GM19452 (cell line): Measurements from ENCODE around the gene KRT3.

ENCODE experiments used
- ATAC-seq: cut with Tn5 transposase; IDR thresholded peaks from one replicate; pipeline ENCODE4 v1.9.1; 2021; ENCODE audit not compliant: unreplicated experiment

KRT3 gene

DNA sequence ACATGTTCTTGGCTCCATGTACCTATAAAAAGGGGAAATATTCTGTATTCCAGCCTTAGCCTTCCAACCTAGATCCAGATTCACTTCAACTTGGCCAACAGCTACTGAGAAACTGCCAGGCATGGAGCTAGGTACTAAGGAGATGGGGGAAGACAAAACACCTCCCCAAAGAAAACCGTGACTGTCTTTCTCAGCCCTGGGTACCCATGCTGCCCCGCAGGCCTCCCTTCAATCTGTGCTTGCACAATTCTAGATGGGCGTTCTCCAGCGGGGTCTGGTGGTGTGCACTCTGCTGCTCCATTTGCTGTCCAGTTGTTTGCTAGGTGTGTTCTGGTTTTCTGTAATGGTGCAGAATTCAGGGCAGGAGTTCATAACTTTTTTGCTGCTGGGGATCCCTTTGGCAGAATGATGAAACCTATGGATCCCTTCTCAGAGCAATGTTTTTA is 18.8 kb upstream of the KRT3 start:
- no peak for ATAC-seq

DNA sequence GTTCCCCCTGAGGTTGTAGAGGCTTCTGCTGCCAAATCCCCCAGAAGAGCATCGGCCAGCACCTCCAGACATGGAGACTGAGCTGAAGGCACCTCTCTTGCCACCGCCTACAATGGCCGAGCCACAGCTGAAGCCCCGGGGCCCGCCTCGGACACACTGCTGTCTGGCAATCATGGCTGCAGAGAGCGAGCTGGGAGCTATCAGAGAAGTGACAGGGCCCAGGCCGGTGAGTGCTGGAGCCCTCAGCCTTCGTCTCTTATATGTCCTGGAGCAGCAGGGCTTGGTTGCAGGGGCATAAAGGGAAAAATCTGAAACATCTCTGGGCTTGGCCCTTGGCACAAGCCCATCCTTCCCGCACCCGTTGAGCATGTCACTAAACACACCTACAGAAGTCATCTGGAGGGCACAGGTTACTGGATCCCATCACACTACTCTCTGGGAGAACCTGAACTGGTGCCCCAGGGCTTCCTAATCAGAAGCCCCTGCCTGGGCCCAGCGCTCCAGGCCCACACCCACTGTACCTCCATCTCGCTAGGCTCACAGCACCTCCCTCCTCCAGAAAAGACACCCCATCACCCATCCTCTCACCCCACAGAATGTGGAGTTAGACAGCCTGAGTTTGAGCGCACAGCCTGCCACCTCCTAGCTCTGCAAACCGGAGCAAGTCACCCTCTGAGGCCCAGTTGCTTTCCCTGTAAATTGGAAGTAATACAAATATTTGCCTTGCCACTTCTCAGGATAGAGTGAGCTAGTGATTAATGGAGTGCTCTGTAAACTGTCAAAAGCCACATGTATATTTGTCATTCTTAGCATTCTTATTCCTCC is 18.2 kb upstream of the KRT3 start, which contains the start of gene KRT4:
KRT4 (minus strand) TSS at position 232 of the 825 bp plus-strand sequence; CDS start at position 174, 58 bp downstream.
- no peak for ATAC-seq

DNA sequence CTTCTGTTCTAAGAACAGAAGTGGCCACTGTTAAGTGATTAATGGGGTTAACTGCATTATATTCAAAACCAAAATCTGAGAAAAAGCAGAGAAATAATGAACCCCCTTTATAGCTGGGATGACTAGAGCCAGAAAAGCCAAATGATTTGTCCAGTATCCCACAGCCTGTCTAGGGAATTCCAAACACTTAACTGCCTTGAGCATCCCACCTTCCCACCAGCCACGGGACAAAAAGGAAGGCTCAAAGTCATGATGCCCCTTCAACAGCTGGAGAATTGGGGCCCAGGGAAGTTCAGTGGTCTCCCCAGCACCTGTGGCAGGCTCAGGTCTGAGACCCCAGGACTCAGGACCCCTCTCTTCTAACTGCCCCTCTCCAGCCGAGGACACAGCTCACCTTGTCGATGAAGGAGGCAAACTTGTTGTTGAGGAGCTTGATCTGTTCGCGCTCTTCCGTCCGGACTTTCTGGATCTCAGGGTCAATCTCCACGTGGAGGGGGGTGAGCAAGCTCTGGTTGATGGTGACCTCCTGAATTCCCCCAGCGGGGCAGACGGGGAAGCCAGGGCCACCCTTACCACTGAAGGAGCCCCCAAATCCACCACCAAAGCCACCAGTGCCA is 17.4 kb upstream of the KRT3 start:
- no peak for ATAC-seq

DNA sequence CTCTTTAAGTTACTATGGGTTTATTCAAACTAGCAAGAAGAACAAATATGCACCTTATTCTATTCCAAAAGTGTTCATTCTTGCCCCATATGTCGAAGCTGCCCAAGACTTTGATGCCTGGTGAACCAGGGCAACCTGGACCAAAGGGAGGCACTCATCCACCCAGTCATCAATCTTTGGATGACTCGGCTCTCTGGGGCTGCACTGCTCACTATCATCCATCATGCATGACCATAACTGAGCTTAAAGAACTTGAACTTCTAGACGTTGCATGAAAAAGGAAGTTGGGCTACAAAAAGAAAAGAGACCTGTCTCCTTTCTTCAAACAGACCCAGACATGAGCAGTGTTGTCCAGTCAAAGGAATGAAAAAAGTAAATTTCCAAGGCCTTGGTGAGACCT is 16.8 kb upstream of the KRT3 start:
- ATAC-seq: no peak

DNA sequence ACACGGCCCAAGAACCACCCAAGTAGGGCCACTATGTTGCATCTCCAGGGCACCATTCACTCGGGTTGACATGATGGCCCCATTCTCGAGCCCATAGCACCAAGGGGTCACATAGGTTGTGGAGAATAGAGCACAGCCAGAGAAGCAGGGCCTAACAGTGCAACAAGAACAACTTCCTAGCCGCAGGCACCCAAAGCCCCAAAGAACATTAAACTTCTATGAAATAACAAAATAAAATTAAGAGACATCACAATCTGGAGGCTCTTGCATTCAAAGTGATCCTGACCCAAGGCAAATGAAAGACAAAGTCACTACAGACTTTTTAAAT is 16.1 kb upstream of the KRT3 start:
- ATAC-seq: no peak

DNA sequence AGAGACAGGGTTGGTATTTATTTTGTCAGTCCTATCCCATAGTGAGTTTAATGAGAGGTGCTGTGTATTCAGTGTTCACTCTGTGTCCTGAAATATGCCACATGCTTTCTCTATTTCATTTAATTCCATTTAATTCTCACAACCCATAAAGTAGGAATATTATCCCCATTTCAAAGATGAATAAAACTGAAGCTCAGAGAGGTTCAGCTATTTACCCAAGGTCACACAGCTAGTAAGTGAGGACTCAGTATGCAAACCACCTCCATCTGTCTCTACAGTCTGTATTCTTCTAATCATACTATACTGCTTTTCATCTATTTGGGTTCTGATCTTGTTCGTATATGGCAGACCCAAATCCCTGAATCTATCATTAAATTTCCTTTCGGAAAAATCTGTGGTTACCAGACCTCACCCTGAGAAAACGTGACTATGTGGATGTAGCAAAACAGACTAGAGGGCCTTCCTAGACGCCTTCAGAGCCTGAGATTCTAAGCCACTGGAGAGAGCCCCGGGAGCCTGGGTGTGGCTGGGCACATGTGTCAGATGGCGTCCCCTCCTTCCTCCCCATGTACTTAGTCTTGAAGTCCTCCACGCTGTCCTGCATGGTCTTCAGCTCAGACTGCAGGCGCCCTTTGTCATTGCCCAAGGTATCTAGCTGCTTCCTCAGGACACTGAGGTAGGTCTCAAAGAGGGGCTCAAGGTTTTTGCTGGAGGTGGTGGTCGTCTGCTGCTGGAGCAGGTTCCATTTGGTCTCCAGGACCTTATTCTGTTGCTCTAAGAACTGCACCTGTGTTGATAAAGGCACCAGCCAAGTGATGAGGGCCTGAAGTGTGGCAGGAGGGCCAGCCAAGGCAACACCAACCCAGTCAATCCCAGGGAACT is 15.5 kb upstream of the KRT3 start:
- ATAC-seq: no peak

DNA sequence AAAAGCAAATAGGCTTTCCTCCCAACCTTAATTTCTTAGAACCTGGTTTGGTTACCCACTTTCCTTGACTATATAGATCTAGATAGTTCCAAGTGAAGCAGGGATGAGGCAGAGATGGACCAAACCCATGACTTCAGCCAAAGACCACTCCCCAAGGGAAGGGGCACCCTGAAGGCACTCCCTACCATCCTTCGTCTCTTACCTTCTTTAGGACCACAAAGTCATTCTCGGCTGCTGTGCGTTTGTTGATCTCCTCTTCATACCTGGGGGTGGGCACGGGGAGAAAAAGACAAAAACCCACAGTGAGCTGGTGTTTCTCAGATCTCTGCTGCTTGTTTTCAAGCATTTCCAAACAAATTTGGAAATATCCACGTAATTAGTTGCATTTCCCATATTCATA is 14.6 kb upstream of the KRT3 start:
- no peak for ATAC-seq

DNA sequence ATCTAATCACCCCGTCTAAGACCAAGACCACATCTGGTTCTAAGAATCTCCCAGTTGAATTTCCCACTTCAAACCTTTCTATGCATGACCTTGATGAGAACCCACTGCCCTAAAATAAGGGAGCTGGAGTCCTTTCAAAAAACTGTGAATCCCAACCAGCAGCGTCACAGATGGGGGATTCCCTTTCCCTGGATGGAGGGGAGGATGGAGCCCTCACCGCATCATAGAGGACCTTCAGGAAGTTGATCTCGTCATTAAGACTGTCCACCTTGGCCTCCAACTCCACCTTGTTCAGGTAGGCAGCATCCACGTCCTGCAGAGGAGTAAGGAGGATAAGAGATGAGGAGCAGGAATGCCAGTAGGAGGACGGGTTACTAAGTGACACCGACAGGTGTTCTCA is 13.2 kb upstream of the KRT3 start:
- no peak for ATAC-seq

DNA sequence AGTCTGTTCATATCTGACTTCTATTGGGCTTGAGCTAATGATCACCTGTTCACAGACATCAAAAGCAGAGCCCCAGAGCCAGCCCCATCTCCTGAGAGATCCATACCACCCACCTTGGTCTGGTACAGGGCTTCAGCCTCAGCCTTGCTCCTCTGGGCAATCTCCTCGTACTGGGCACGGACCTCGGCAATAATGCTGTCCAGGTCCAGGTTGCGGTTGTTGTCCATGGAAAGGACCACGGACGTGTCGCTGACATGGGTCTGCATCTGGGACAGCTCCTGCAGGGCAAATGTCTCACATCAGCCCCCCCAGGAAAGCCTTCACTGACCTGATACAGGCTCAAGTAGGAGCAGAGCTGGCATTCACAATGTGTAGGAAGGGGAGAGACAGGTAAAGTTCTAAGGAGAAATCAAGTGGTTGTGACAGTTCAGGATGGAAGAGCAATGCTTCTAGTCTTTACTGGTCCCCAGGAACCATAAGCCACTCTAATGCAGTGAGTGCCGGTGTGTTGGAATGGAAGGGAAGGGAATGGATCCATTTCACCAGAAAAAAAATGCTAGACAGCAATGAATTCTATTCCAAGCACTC is 12.8 kb upstream of the KRT3 start:
- ATAC-seq: no peak

DNA sequence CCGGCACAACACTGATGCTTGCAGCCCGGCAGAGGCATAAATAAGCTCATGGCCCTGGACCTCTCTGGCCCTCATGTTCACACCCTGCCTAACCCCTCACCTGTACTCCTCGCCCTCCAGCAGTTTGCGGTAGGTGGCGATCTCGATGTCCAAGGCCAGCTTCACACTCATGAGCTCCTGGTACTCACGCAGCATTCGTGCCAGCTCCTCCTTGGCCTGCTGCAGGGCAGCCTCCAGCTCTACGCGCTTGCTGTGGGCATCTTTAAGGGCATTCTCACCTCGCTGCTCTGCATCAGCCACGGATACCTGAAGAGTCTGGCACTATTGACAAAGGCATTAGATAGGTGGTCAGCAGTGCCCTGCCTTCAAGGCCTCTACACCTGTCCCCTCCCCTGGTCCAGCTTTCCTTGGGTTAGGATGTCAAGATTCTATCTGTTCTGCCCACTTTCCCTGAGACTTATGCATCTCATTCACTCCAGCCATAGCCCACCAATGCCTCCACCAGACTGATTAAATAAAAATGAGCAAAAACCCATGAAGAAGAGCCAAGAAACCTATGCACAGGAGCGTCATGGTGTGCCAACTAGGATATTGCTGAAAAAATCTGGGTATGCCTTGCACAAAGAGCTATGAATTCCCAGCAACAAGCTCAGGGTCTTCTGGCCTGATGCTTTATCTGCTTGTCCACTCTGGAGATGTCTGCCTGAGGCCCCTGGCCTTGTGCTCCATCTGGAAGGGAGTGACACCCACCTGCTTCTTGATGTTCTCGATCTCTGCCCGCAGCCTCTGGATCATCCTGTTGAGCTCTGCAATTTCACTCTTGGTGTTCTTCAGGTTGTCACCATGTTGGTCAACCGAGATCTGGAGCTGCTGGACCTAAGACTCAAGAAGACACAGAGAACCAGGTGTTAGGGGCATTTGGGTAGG is 11.9 kb upstream of the KRT3 start:
- no peak for ATAC-seq

DNA sequence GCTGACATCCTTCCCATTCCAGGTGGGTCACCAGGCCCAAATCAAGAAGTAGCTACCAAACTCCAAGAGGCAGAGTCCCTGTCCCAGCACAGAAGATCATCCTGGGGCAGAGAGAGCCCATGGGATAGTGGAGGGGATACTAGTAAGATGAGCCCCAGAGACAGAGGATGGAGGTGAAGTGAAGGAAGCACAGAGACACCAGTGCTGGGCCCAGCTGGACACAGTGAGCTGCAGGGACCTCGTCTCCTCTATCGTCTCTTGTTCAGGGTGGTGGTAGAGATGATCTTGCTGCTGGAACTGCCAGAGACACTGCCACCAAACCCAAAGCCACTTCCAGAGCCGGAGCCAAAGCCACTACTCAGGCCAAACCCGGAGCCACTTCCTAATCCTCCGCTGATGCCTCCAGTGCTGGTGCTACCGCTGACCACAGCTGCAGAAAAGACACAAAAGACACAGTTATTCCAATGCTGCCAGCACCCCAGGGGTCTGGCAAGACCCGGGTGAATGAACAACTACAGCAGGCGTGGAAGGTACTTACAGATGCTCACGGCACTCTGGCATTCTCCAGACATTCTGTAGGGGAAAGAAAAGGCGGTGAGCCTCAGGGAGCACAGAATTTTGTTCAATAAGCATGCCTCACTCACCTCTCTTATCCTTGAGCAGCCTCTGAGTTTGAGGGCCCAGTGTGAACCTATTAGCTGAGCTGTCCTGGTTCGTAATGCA is 11.1 kb upstream of the KRT3 start:
- no peak for ATAC-seq

DNA sequence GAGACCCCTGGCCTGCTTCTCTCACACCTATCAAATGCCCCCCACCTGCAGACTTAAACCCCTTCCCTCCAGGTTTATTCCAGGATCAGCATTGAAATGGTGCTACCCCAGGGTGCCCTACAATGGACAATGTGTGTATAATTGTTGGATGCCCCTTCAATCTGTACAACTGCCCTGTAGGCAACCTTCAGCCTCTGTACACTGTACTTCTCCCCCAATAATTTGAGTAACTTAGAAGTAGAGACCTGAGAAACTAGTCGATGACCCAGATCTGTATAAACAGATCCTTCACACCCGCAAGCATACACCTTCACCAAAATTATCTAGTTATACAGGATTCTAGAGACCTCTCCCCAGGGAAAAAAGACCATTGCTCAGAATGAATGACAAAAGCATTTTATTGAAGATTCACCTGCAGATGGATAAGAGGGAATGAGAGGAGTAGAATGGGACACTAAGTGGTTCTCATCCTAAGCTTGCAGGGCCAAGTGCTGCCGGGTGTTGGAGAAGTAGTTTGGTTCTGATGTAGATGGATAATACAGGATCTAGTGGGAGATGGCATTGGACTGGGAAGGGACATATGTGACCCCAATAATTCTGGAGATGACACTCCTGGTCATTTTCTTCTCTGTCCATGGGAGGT is 10.4 kb upstream of the KRT3 start:
- no peak for ATAC-seq

DNA sequence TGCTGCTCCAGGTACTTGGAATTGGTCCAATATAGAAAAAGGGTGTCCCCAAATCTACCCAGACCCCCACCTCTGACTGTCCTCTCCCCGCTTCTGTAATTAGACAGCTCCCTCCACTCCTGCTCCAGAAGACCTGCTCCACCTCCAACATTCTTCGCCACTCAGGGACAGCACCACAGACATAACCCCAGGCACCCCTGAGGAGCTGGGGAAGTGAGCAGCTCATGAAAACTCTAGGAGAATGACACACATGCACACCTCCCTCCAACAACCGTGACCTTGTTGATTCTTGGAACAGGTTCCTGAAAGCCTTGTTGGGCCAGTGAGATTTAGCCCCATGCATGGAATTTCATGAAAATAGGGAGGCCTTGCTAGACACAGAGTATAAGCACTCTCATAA is 9.8 kb upstream of the KRT3 start:
- no peak for ATAC-seq

DNA sequence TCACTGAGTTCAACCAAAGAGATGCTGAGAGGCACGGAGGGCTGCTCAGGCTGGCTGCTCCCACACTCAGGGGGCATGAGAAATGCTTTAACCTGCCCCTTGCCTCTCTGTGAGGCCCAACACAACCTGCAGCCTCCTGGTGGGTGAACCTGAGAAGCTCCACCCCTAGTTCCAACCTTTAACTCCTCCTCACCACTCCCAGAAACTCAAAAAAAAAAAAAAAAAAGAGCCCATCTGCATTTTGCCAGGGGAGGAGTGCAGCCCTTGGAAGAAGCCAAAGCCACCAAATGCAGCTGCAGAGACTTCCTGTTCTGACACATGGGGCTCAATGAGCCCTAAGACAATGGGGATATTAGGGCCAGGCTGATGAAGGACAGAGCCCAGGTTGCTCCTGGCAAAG is 9.1 kb upstream of the KRT3 start:
- no peak for ATAC-seq

DNA sequence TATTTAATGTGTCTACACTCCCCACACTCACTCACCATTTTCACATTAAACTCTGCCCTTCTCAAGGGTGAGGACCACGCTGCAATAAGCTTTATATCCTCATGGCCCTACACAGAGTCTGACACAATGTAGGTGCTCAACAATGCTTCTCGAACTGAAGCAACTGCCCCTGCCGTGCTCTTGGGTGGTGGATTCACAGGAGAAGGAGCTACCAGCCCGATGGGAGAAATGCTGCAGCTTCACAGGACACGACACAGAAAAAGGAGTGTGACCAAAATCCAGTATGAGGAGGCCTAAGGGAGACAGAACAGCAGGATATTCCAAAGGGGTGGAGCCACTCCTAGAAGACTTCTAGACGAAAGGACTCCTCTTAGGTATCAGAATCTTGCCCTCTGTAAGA is 6.5 kb upstream of the KRT3 start:
- no peak for ATAC-seq

DNA sequence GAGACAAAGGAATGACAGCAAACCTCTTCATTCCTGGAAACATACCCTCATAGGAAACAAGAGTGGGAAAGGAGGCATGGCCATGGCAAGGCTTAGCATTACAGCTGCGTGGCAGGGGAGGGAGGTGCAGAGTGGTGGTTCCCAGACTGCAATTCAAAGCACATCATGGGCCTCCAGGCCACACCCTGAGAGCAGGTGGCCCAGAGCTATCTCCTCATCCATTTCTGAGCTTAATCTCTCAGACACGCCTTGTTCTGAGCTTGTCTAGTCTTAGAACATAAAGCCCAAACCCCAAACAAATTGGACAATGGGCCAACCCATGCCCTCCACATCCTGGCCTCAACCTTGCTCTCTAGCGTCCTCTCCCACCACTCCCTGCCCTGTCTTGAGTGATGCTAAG is 5.9 kb upstream of the KRT3 start:
- ATAC-seq: no peak

DNA sequence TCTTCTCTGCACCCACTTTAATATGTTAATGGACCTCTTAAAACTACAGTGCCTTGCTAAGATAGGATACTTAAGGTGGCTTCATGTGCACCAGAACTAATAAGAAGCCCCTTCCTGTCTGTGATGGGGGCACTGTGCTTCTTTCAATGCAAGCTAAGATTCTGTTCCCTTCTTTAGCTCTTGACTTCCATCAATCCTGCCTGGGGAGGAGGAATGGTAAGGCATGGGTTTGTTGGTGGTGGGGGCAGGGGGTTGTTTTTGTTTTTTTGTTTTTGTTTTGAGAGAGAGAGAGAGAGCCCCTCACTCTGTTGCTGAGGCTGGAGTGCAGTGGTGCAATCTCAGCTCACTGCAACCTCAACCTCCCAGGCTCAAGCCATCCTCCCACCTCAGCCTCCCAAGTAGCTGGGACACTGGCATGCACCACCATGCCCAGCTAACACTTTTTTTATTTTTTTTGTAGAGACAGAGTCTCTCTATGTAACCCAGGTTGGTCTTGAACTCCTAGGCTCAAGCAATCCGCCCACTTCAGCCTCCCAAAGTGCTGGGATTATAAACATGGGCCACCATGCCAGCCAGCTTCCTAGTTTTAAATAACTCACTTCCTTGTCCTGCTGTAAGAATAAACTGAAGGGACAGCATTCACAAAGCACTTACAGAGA is 4.5 kb upstream of the KRT3 start:
- no peak for ATAC-seq

DNA sequence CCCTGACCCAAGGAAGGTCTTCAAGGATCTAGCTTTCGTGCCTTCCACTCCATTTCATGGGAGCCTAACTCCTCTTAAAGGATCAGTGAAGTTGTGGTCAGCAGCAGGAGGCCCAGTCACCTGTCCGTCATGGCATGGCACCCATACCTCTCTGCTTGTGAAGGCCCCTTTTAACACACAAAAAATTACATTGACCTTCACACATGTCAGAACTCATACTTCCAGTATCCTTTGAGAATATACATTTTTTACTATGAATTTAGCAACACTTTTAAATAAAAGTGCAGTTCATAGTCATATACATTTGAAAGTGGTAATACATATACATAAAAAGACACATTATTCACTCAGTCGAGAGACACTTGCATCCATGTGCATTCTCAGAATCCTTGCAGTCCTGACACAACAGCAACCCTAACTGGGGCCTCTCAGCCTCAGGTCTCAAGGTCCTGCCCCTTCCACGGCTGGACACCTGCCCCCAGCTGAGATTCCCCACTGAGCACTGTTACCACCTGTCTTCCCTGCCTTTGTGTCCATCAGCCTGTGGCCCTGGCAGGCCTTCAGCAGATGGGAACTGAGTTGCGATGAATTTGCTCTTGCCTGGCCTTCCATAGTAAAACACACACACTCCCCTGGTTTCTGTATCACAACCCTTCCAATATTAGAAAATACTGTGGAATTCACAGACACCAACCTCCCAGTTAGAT is 3.7 kb upstream of the KRT3 start:
- no peak for ATAC-seq
